PC-9 (cell line): ENCODE measurements around the gene HYDIN.
"Not testable (repeated sequence)": the region's sequence is repeated elsewhere in the genome, so short reads cannot be mapped to it uniquely, and the experiment has no call there.

Source experiments
- CTCF ChIP-seq: fragments of 200-600 bp; sonication (generic); conservative IDR thresholded peaks from 2 replicates; pipeline ENCODE4 v1.6.1; 2017; ENCODE audit warnings: mixed run types, antibody characterized with exemption, mild to moderate bottlenecking, moderate library complexity
- EZH2 ChIP-seq: fragments of 200-600 bp; sonication (generic); IDR thresholded peaks from 2 replicates; pipeline ENCODE4 v1.8.0; 2017; ENCODE audit warnings: antibody characterized with exemption, low read depth

DNA sequence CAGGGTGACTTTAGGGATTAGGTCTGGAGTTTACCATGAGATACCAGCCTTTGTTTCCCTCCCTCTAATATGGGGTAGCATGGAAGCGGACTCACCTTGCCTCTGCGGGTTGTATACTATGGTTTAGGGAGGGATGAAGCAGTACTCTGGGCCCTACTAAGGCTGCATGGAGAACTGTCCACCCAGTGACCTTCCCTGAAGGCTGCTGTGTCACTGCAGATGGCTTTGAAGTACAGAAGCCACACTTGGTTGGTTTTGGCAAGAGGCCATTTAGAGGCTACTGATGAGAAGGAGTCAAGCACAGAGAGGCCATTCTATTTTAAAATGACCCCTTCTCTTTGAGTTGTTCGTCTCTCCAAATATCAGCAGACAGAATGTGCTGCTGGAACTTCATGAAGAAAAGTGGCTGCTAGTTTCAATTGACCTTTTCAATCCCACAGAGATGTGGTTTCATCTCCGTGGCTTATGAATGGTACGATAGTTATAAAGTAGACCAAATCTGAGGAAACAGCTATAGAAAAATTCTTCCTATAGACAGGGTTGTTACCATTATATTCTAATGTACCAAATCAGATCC is 208.5 kb downstream of the HYDIN start:
- not testable (repeated sequence) for TF ChIP-seq CTCF, EZH2
